H7 (cell line): ENCODE data around the gene ZNF630. TPM values are rescaled to one million over a fixed set of nuclear protein-coding genes. Genes with fewer than 3 reads are reported as not detected.
"Not testable (repeated sequence)": the region's sequence is repeated elsewhere in the genome, so short reads cannot be mapped to it uniquely, and the experiment has no call there.

Experiments
- DNase-seq: peaks from one replicate; pipeline ENCODE4 v3.0.0; 2012
- H3K27me3 ChIP-seq: 2 replicates; pipeline ENCODE4 v1.6.0; 2011; ENCODE audit warnings: mild to moderate bottlenecking, low read length; ENCODE audit not compliant: control insufficient read depth, insufficient read depth
- H3K36me3 ChIP-seq: replicated peaks from 2 replicates; pipeline ENCODE4 v1.5.1; 2011; ENCODE audit warnings: low read length; ENCODE audit not compliant: control insufficient read depth, insufficient read depth
- H3K4me3 ChIP-seq: 2 replicates; pipeline ENCODE4 v1.5.1; 2011; ENCODE audit warnings: low read depth, mild to moderate bottlenecking, control low read depth, low read length, moderate library complexity; ENCODE audit not compliant: insufficient read depth
- total RNA-seq: library from RNA; depleted of rRNA; stranded (reverse); fragments of >200 nt; shearing (Covaris generic); gene quantifications from 2 replicates; pipeline ENCODE4 v1.2.3, GENCODE V29; 2014; rRNA removed

ZNF630 gene
- total RNA-seq: 1.0 and 1.4 TPM in 2 replicates

- Histone ChIP-seq H3K36me3 (no peaks in the 10 kb centered on the region), H3K27me3 (no peaks in the 10 kb centered on the region), H3K4me3 (peak within 1 kb of the TSS; percentile 62)
- peak; percentile 87 for DNase-seq
Measured at GRCh38 chrX:48071064-48071985, at the start of gene ZNF630. Gene ZNF630 (minus strand): TSS chrX:48071640. CDS start chrX:48066886, 4,754 bp downstream.

GRCh38 chrX:48107717-48108116 is 36.3 kb upstream of the ZNF630 start:
- H3K4me3 ChIP-seq: no peak overlapping the region
- no peak for DNase-seq
- H3K27me3 ChIP-seq: no peaks in the 10 kb centered on the region
- no peaks in the 10 kb centered on the region for H3K36me3 ChIP-seq

DNA sequence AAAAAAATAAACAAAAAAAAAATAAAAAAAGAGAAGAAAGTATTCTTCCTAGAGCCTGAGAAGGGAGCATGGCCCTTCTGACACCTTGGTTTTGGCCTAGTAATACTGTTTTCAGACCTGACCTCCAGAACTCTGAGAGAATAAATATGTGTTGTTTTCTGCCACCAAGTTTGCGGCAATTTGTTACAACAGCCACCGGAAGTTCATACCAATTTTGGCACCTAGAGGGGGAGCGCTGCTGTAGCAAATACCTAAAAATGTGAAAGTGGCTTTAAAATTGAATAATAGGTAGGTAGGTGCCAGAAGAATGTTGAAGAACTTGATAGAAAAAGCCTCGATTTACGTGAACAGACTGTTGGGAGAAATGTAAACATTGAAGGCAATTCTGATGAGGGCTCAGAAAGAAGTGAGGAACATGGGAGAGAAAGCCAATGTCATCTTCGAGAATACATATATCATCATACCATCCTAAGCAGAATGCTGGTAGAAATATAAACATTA is 31.5 kb upstream of the ZNF630 start:
- no peak for DNase-seq
- no peaks in the 10 kb centered on the region for H3K36me3 ChIP-seq
- no peaks in the 10 kb centered on the region for H3K27me3 ChIP-seq
- no peak overlapping the region for H3K4me3 ChIP-seq

GRCh38 chrX:48101443-48101842 is 30.0 kb upstream of the ZNF630 start:
- no peak overlapping the region for H3K4me3 ChIP-seq
- no peaks in the 10 kb centered on the region for H3K27me3 ChIP-seq
- H3K36me3 ChIP-seq: no peaks in the 10 kb centered on the region
- no peak for DNase-seq

DNA sequence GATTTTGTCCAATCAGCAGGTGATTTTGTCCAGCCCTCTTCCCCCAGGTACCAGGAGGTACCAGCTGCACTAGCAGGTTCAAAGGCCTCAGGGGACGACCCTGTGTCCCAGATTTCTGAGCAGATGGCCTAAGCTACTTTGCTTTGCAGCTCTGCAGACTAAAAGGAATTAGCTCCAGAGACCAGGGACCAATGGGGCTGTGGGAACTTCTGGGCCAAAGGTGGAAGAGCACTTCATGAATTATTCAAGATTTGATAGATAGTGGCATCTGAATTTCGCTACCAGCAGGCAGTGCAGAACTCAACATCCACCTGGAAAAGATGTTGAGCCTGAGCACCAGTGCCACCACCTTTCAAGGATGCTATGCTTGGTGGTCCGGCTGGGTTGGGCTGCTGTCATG is 21.1 kb upstream of the ZNF630 start:
- not testable (repeated sequence) for DNase-seq, H3K27me3 ChIP-seq, H3K4me3 ChIP-seq, H3K36me3 ChIP-seq

DNA sequence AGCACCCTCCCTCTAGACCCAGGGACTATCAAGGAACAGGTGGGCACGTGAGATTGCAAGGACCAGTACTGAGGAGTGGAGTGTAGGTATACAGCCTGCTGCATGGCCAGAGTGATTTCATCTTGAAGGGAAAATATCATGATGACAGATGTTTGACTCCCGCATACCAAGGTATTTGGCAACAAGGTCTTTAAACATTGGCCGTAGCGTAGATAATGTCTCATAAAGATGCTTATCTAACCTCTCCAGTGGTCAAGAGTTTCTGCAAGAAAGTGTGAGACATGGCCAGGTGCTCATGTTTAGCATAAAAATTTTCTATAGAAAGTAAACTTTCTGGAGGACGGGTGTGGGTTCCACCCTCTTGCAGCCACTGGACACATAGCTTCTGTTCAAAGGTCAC is 18.7 kb upstream of the ZNF630 start:
- Histone ChIP-seq H3K36me3 (no peaks in the 10 kb centered on the region), H3K4me3 (no peak overlapping the region), H3K27me3 (no peaks in the 10 kb centered on the region)
- DNase-seq: no peak

DNA sequence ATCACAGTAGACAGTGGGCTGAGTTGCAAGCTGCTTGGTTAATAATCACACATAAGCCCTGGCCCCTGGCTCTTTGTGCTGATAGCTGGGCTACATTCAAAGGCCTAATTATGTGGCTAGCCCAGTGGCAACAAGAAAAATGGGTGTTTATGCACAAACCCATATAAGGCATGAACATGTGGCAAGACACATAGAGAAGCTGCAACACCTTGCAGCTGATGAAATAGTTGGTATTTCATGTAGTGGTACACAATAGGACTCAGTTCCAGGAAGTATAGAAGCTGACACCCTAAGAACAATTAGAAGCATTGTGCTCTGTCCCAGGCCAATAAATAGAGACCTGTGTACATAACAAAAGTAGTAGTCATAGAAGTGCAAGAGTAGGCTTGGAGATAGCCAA is 14.6 kb upstream of the ZNF630 start:
- no peaks in the 10 kb centered on the region for H3K36me3 ChIP-seq
- no peak overlapping the region for H3K4me3 ChIP-seq
- DNase-seq: no peak

GRCh38 chrX:48083706-48084105 is 12.3 kb upstream of the ZNF630 start:
- no peak for DNase-seq
- H3K4me3 ChIP-seq: no peak overlapping the region
- no peaks in the 10 kb centered on the region for H3K36me3 ChIP-seq
- no peaks in the 10 kb centered on the region for H3K27me3 ChIP-seq

More for the DNA sequence above, 14.6 kb upstream of the ZNF630 start:
- H3K27me3 ChIP-seq: no peaks in the 10 kb centered on the region

- H3K36me3 ChIP-seq: no peaks in the 10 kb centered on the region
- H3K4me3 ChIP-seq: no peak overlapping the region
- peak; percentile 67 for DNase-seq
- H3K27me3 ChIP-seq: no peaks in the 10 kb centered on the region
Measured at GRCh38 chrX:48083212-48083611, 11.8 kb upstream of the ZNF630 start.

DNA sequence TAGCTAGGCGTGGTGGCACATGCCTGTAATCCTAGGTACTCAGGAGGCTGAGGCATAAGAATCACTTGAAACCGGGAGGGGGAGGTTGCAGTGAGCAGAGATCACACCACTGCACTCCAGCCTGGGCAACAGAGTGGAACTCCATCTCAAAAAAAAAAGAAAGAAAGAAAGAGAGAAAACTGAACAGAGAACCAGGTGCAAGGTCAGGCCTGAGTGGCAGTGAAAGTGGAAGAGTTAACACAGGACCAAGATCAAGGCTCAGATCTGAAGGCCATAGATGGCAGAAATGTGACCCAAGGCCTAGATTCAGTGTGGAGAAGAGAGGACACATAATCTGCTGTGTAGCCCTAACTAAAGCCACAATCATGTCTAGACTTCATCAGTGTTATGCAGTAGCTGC is 4.9 kb upstream of the ZNF630 start:
- no peak for DNase-seq
- Histone ChIP-seq H3K4me3 (no peak overlapping the region), H3K36me3 (no peaks in the 10 kb centered on the region), H3K27me3 (no peaks in the 10 kb centered on the region)

DNA sequence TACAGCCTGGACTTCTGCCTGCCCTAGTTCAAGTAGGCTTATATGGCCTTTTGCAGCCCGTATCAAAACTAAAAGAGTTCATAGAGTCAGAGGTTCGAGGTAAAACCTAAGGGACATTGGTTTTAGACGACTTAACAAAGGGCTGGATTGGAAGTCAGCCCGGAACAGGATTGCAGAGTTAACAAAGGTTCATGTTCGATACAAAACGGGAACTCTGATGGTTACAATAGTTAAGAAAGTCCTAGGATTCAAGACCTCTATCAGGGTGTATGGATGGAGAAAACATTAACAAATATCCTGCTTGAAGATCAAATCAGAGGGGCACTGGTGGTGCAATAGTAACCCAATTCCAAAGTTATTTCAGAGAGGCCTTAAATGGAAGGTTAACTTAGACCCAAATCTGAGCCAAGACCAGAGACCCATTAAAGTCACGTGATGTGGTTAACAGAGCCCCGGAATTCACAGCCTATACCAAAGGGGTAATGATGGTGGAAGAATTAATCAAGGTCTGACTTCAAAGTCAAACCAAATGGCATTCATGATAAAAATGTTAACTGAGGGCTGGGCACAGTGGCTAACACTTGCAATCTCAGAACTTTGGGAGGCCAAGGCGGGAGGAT is 656 bp upstream of the ZNF630 start:
- Histone ChIP-seq H3K36me3 (no peaks in the 10 kb centered on the region), H3K4me3 (no peak overlapping the region), H3K27me3 (no peaks in the 10 kb centered on the region)
- no peak for DNase-seq

GRCh38 chrX:48068096-48068887 is 3.1 kb downstream of the ZNF630 start:
- H3K36me3 ChIP-seq: no peaks in the 10 kb centered on the region
- H3K4me3 ChIP-seq: no peak overlapping the region
- no peak for DNase-seq
- no peaks in the 10 kb centered on the region for H3K27me3 ChIP-seq

- no peak for DNase-seq
- Histone ChIP-seq H3K36me3 (peaks cover 1% of the 10 kb centered on the region; the same call in 1 of the 2 replicates), H3K4me3 (no peak overlapping the region), H3K27me3 (no peaks in the 10 kb centered on the region)
Measured at GRCh38 chrX:48064261-48064660, 7.2 kb downstream of the ZNF630 start.

GRCh38 chrX:48059296-48059639 is 12.2 kb downstream of the ZNF630 start:
- H3K36me3 ChIP-seq: peaks cover 1% of the 10 kb centered on the region; the same call in 1 of the 2 replicates
- no peaks in the 10 kb centered on the region for H3K27me3 ChIP-seq
- H3K4me3 ChIP-seq: no peak overlapping the region
- DNase-seq: no peak
